Mucosa of rectum (tissue), 2 donors: ENCODE results near the gene ATP2A1.
A peak's percentile ranks its signal among the peaks of the same experiment; 100 is the strongest.

Source experiments
- H3K27ac ChIP-seq, 2 donors: one replicate each; pipeline ENCODE4 v1.7.0; 2013; ENCODE audit warnings: inconsistent platforms in 2 of 2, low read depth in 2 of 2, low read length in 2 of 2
- H3K27me3 ChIP-seq, 2 donors: one replicate each; pipeline ENCODE4 v1.7.0; 2013; ENCODE audit warnings: low read length in 2 of 2; ENCODE audit not compliant: control insufficient read depth in 2 of 2, insufficient read depth in 2 of 2
- H3K36me3 ChIP-seq, 2 donors: one replicate each; pipeline ENCODE4 v1.7.0; 2013; ENCODE audit warnings: low read length in 2 of 2; ENCODE audit not compliant: control insufficient read depth in 2 of 2, insufficient read depth in 2 of 2
- H3K4me1 ChIP-seq, 2 donors: one replicate each; pipeline ENCODE4 v1.7.0; 2013; ENCODE audit warnings: low read length in 2 of 2, mild to moderate bottlenecking in 1 of 2; ENCODE audit not compliant: control insufficient read depth in 2 of 2, insufficient read depth in 2 of 2
- H3K4me3 ChIP-seq, 2 donors: one replicate each; pipeline ENCODE4 v1.7.0; 2013; ENCODE audit warnings: low read length in 2 of 2
- H3K9ac ChIP-seq, 2 donors: one replicate each; pipeline ENCODE4 v1.7.0; 2013; ENCODE audit warnings: low read length in 2 of 2, low read depth in 1 of 2, mild to moderate bottlenecking in 1 of 2
- H3K9me3 ChIP-seq, 2 donors: one replicate each; pipeline ENCODE4 v1.7.0; 2013; ENCODE audit warnings: low read length in 2 of 2; ENCODE audit not compliant: control insufficient read depth in 2 of 2
- donor health status: healthy.
- donor health status: Normal muscosa, but diverticular disease.

The ATP2A1 gene

DNA sequence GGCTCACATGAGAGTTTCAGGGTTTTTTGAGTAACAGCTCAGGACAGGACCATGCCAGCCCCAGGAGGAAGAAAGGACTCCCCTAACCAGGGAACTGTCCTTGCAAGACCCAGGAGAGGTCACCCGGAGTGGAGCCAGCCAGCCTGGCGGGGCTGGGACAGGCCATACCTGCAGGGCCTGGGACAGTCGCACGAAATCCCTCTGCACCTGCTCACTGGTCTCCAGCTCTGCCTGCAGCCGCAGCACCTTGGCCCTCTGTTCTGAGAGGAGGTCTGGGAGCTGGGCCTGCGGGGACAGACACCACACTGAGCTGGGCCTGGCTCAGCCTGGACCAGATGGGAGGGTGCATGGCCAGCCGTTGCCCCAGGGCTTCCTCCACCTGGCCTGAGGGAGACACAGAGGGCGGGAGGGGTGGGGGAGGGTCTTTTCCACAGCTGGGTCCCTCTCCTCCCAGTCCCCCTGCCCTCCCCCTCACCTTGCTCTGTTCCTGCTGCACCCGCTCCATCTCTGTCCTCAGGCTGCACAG is 27.0 kb downstream of the ATP2A1 start:
- H3K4me1 ChIP-seq, result no peaks in the 10 kb centered on the region
- H3K27me3 ChIP-seq, result no peaks in the 10 kb centered on the region
- H3K9me3 ChIP-seq, result no peaks in the 10 kb centered on the region
- H3K36me3 ChIP-seq, result peaks cover 16 to 19% of the 10 kb centered on the region in 2 donors
- H3K27ac ChIP-seq, result no peak overlapping the region
- no peak overlapping the region for H3K4me3 ChIP-seq
- H3K9ac ChIP-seq, result no peak overlapping the region

GRCh38 chr16:28905800-28906372 is 27.6 kb downstream of the ATP2A1 start:
- Histone ChIP-seq H3K36me3 (peaks cover 18 to 19% of the 10 kb centered on the region in 2 donors), H3K4me1 (peaks cover 4 to 5% of the 10 kb centered on the region in 2 donors), H3K9me3 (no peaks in the 10 kb centered on the region), H3K27me3 (no peaks in the 10 kb centered on the region), H3K27ac (no peak overlapping the region), H3K9ac (no peak overlapping the region), H3K4me3 (no peak overlapping the region)

DNA sequence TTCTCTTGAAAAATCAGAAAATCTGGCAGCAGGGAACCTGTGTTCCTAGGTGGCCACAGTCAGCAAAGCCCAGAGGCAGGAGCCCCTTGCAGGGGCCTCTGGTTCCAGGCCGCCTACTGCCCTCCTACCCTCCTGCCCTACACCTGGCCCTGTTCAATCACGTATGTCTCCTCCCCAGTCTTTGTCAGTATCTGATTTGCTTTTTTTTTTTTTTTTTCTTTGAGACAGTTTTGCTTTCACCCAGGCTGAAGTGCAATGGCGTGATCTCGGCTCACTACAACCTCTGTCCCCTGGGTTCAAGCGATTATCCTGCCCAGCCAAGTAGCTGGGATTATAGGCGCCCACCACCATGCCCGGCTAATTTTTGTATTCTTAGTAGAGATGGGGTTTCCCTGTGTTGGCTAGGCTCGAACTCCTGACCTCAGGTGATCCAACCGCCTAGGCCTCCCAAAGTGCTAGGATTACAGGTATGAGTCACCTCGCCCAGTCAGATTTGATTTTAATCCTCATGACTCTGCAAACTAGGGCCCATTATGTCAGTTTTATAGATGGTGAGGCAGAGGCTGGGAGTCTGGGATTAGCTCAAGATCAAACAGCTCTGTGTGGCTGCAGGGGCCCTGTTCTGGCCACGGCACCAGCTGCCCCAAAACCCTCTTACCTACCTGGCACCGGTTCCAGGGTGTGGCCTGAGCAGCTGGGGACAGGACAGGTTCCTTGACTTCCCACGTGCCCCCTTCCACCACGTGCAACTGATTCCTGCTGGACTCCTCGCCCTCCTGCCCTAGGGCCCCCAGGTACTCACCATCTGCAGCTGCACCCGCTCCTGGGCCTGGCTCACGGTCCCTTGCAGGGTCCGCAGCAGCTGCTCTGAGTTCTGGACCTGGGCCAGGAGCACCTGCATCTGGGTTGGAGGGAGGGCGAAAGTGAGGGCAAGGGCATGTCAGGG is 32.1 kb downstream of the ATP2A1 start:
- peaks cover 22 to 27% of the 10 kb centered on the region in 2 donors for H3K36me3 ChIP-seq
- no peaks in the 10 kb centered on the region for H3K27me3 ChIP-seq

GRCh38 chr16:28912558-28912957 is 34.3 kb downstream of the ATP2A1 start:
- Histone ChIP-seq H3K4me1 (peaks cover 7 to 8% of the 10 kb centered on the region in 2 donors), H3K36me3 (peaks cover 33 to 36% of the 10 kb centered on the region in 2 donors), H3K4me3 (no peak overlapping the region), H3K9ac (no peak overlapping the region), H3K27ac (no peak overlapping the region), H3K9me3 (no peaks in the 10 kb centered on the region), H3K27me3 (no peaks in the 10 kb centered on the region)

More for the DNA sequence above, 32.1 kb downstream of the ATP2A1 start:
- no peaks in the 10 kb centered on the region for H3K9me3 ChIP-seq
- H3K4me1 ChIP-seq, result peaks cover 7 to 8% of the 10 kb centered on the region in 2 donors
- peak overlapping the region; percentile 38 to 45 for H3K27ac ChIP-seq
- peak overlapping the region in 1 of 2 donors; percentile 3 for H3K9ac ChIP-seq
- H3K4me3 ChIP-seq, result no peak overlapping the region

DNA sequence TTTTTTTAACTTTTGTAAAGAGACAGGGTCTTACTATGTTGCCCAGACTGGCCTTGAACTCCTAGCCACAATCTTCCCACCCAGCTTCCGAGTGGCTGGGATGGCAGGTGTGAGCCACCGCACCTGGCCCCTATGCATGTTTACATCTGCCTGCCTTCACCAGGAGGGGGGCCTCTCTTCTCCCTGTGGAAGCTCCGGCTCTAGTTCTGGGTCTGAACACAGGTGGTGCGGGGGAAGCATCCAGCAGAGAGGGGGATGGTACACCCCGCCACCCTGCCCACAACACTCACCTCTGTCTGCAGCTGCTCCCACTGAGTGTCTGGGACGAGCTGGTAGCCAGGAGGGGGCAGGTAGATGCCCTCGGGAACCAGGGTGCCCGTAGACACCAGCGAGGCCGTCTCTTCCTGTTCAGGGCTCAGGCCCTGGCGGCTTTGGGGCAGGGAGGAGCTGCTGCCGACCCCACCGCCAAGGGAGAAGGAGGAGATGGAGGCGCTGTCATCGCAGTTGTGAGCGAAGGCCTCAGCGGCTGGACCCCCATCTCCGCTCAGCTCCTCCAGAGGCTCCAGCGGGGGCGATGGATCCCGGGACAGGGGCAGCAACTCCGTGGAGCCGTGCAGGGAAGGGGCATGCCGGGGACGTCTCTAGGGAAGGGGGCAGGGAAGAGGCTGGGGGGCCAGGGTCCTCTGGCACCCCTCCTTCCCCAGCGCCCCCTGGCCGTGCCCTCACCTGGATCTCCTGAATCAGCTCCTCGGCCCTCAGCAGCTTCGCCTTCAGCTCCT is 35.8 kb downstream of the ATP2A1 start:
- no peaks in the 10 kb centered on the region for H3K9me3 ChIP-seq
- H3K4me1 ChIP-seq, result peaks cover 7 to 8% of the 10 kb centered on the region in 2 donors
- H3K9ac ChIP-seq, result no peak overlapping the region
- no peak overlapping the region for H3K4me3 ChIP-seq
- H3K27me3 ChIP-seq, result no peaks in the 10 kb centered on the region
- peaks cover 33 to 39% of the 10 kb centered on the region in 2 donors for H3K36me3 ChIP-seq
- no peak overlapping the region for H3K27ac ChIP-seq

GRCh38 chr16:28915181-28915580 is 36.9 kb downstream of the ATP2A1 start:
- H3K36me3 ChIP-seq, result peaks cover 38 to 47% of the 10 kb centered on the region in 2 donors
- H3K9ac ChIP-seq, result no peak overlapping the region
- H3K27me3 ChIP-seq, result no peaks in the 10 kb centered on the region
- no peaks in the 10 kb centered on the region for H3K9me3 ChIP-seq
- peaks cover 7 to 8% of the 10 kb centered on the region in 2 donors for H3K4me1 ChIP-seq
- no peak overlapping the region for H3K4me3 ChIP-seq
- H3K27ac ChIP-seq, result no peak overlapping the region

DNA sequence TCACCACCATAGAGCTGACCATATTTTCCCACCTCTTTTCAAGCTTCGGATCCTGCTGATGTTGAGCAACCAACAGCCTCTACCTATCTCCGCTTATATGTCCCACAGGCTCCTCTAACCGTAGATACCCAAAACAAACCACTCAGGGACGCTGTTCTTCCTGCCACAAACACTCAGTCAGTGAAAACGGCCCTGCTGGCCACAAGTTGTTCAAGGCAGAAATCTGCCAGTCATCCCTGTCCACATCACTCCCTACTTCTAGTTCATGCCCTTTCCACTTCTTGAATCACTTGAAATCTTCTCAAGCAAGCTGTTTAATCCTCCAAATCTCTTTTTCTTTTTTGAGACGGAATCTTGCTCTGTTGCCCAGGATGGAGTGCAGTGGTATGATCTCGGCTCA is 38.8 kb downstream of the ATP2A1 start:
- peaks cover 41 to 47% of the 10 kb centered on the region in 2 donors for H3K36me3 ChIP-seq
- H3K9me3 ChIP-seq, result no peaks in the 10 kb centered on the region
- no peaks in the 10 kb centered on the region for H3K4me1 ChIP-seq
- H3K9ac ChIP-seq, result no peak overlapping the region
- no peak overlapping the region for H3K27ac ChIP-seq
- H3K27me3 ChIP-seq, result no peaks in the 10 kb centered on the region
- H3K4me3 ChIP-seq, result no peak overlapping the region

GRCh38 chr16:28918698-28919097 is 40.4 kb downstream of the ATP2A1 start:
- Histone ChIP-seq H3K9me3 (no peaks in the 10 kb centered on the region), H3K27me3 (no peaks in the 10 kb centered on the region), H3K4me1 (peaks cover 7 to 9% of the 10 kb centered on the region in 2 donors), H3K4me3 (no peak overlapping the region), H3K9ac (no peak overlapping the region), H3K27ac (no peak overlapping the region), H3K36me3 (peaks cover 39 to 46% of the 10 kb centered on the region in 2 donors)

DNA sequence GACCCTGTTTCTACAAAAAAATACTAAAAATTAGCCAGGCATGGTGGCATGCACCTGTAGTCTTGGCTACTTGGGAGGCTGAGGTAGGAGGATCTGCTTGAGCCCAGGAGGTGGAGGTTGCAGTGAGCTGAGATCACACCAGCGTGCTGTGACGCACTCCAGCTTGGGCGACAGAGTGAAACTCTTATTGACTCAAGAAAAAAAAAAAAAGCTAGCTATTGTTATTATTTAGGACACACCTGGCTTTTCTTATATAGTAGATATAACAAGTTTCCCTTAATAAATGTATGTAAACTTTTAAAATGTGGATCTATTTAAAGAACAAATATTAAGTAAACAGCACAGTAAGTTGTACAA is 44.9 kb downstream of the ATP2A1 start:
- Histone ChIP-seq H3K4me3 (peak overlapping the region in 1 of 2 donors; percentile 41), H3K4me1 (peaks cover 14 to 16% of the 10 kb centered on the region in 2 donors), H3K36me3 (peaks cover 14 to 21% of the 10 kb centered on the region in 2 donors), H3K27ac (peak overlapping the region; percentile 99 to 100), H3K9me3 (no peaks in the 10 kb centered on the region), H3K9ac (peak overlapping the region; percentile 20 to 66), H3K27me3 (no peaks in the 10 kb centered on the region)
